Measurements from ENCODE around the gene C11orf86.

The C11orf86 gene

DNA sequence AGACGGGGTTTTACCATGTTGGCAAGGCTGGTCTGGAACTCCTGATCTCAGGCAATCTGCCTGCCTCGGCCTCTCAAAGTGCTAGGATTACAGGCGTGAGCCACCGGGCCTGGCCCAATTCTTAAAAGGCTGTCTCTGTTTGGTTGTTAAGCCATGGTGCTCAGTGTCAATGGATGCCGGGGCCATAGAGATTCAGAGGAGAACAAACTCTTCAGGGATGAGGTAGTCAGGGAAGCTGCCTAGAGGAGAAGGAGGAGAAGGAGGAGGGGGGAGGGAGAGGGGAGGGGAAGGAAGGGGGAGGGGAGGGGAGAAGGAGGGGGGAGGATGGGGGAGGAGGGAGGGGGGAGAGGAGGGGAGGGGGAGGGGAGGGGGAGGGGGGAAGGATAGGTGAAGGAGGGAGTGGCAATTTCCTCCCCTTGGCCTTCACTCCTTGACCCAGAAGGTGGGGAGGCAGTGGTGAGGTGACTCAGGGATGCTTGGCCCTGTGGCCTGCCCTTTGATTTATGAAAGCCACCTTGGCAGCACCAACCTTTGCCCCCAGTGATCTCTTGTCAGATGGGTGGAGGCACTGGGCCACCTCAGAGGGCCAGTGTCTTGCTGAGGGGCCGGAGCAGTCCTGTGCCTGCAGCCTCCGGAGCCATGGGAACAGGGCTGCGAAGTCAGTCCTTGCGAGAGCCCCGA lies at the start of gene C11orf86:
C11orf86 (plus strand) TSS at position 581 of the 681 bp plus-strand sequence; CDS start at position 640, 59 bp downstream.
- H3K4me3 ChIP-seq = no peak within 1 kb of the TSS
- H3K9me3 ChIP-seq (ENCODE audit: low read depth, low read length) = no peaks in the 10 kb centered on the region
- no peak for DNase-seq (ENCODE audit: low read depth, low spot score)
- peak within 1 kb of the TSS; percentile 70 for H3K27ac ChIP-seq
- TF ChIP-seq EZH2 (IDR thresholded peaks at IDR 0.05) = no peak
- no peak for TF ChIP-seq FOXP2 (optimal IDR thresholded peaks at IDR 0.05; ENCODE audit: control extremely low read depth, extremely low read length, insufficient read depth)
- TF ChIP-seq POLR2AphosphoS5 (IDR thresholded peaks at IDR 0.05; ENCODE audit: borderline replicate concordance, low read depth, low read length) = no peak
- H3K36me3 ChIP-seq (ENCODE audit: insufficient read depth, low read length) = no peaks in the 10 kb centered on the region
- H3K9ac ChIP-seq (ENCODE audit: insufficient read length) = peak within 1 kb of the TSS; percentile 15

GRCh38 chr11:66929753-66930152 lies 45.4 kb upstream of the C11orf86 start:
- Histone ChIP-seq H3K4me3 (no peak overlapping the region), H3K9ac (ENCODE audit: insufficient read length) (no peak overlapping the region), H3K9me3 (ENCODE audit: low read depth, low read length) (no peaks in the 10 kb centered on the region), H3K36me3 (ENCODE audit: insufficient read depth, low read length) (no peaks in the 10 kb centered on the region), H3K27ac (no peak overlapping the region)
- no peak for DNase-seq (ENCODE audit: low read depth, low spot score)
- TF ChIP-seq EZH2 (IDR thresholded peaks at IDR 0.05) (no peak), POLR2AphosphoS5 (IDR thresholded peaks at IDR 0.05; ENCODE audit: borderline replicate concordance, low read depth, low read length) (no peak), FOXP2 (optimal IDR thresholded peaks at IDR 0.05; ENCODE audit: control extremely low read depth, extremely low read length, insufficient read depth) (no peak)

DNA sequence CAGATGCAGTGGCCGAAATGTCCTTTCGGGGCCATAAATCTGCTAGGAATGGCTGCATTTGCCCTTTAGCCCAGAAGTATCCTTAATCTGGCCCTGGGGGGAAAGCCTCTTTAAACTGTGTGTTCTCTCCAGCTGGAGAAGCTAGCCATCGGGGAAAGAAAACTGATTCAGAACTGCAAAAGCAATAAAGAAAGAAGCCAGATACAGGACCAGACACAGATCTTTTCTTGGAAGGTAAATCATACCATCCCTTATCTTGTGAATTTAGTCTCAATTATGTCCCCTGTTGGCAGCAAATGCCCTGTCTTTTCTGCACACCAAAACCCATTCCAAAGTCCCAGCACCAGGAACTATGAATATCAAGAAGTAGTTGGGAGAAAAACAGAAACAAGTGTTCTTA lies 42.6 kb upstream of the C11orf86 start:
- TF ChIP-seq EZH2 (IDR thresholded peaks at IDR 0.05) = no peak
- no peak for TF ChIP-seq POLR2AphosphoS5 (IDR thresholded peaks at IDR 0.05; ENCODE audit: borderline replicate concordance, low read depth, low read length)
- no peak for TF ChIP-seq FOXP2 (optimal IDR thresholded peaks at IDR 0.05; ENCODE audit: control extremely low read depth, extremely low read length, insufficient read depth)
- H3K9me3 ChIP-seq (ENCODE audit: low read depth, low read length) = no peaks in the 10 kb centered on the region
- H3K4me3 ChIP-seq = no peak overlapping the region
- no peaks in the 10 kb centered on the region for H3K36me3 ChIP-seq (ENCODE audit: insufficient read depth, low read length)
- DNase-seq (ENCODE audit: low read depth, low spot score) = no peak
- no peak overlapping the region for H3K27ac ChIP-seq
- no peak overlapping the region for H3K9ac ChIP-seq (ENCODE audit: insufficient read length)

DNA sequence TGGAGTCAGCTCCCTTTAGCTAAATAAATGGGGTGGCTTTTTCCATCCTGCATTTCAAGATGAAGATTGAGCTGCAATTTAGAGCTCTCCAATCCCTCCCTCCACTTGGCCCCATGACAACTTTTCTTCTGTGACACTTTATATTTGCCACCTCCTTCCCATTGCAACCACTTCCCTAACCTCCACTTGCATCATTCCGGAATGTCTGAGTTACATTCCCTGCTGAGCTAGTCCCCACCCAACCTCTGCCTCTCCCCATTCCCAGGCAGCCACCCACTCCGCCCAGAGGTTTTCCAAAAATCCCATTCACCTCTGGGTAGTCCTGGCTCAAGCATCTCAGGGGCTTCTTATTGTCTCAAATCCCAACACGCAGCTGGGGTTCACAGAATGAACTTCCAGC lies 41.6 kb upstream of the C11orf86 start:
- H3K9me3 ChIP-seq (ENCODE audit: low read depth, low read length) = no peaks in the 10 kb centered on the region
- no peaks in the 10 kb centered on the region for H3K36me3 ChIP-seq (ENCODE audit: insufficient read depth, low read length)
- no peak overlapping the region for H3K27ac ChIP-seq
- H3K4me3 ChIP-seq = no peak overlapping the region
- DNase-seq (ENCODE audit: low read depth, low spot score) = no peak
- no peak for TF ChIP-seq FOXP2 (optimal IDR thresholded peaks at IDR 0.05; ENCODE audit: control extremely low read depth, extremely low read length, insufficient read depth)
- no peak overlapping the region for H3K9ac ChIP-seq (ENCODE audit: insufficient read length)

DNA sequence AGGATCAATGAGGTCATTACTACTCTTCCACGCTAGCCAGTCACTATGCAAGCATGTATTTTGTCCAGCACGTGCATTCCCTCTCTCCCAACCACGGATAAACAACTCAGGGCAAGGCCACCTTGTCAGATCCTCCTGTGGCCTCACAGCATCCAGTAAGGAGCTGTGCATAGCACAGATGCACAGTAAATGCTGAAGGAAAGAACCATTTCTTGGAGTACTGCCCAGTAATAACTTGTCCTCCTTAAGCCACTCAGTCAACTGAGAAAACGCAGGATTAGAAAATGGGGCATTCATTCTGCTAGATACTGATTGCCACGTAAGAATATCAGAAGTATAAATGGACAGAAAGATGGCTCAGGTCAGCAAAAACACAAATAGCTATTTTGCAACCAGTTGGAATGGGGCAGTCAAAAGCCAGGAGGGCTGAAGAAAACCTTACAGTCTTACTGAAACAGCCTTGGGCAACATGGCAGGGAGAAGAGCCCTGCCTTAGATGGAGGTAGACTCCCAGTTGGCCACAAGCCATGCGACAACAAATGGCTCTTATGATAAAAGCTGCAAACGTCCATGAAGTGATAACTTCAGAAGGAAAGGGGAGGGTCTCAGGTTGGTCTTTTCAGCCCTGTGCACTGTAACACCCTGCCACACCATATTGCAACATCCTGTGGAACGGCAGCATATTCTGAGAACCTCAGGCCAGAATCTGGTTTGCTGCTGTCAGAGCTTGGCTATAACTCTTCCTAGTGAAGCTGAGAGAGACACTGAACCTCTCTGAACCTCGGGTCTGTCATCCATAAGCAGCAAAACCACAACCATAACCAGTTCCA lies 39.9 kb upstream of the C11orf86 start:
- no peak overlapping the region for H3K4me3 ChIP-seq
- no peak for DNase-seq (ENCODE audit: low read depth, low spot score)
- H3K9ac ChIP-seq (ENCODE audit: insufficient read length) = no peak overlapping the region
- TF ChIP-seq FOXP2 (optimal IDR thresholded peaks at IDR 0.05; ENCODE audit: control extremely low read depth, extremely low read length, insufficient read depth) = no peak
- no peak for TF ChIP-seq POLR2AphosphoS5 (IDR thresholded peaks at IDR 0.05; ENCODE audit: borderline replicate concordance, low read depth, low read length)
- no peak for TF ChIP-seq EZH2 (IDR thresholded peaks at IDR 0.05)
- H3K27ac ChIP-seq = no peak overlapping the region
- H3K36me3 ChIP-seq (ENCODE audit: insufficient read depth, low read length) = no peaks in the 10 kb centered on the region
- H3K9me3 ChIP-seq (ENCODE audit: low read depth, low read length) = no peaks in the 10 kb centered on the region

- H3K36me3 ChIP-seq (ENCODE audit: insufficient read depth, low read length) = no peaks in the 10 kb centered on the region
- no peaks in the 10 kb centered on the region for H3K9me3 ChIP-seq (ENCODE audit: low read depth, low read length)
- H3K4me3 ChIP-seq = no peak overlapping the region
- TF ChIP-seq POLR2AphosphoS5 (IDR thresholded peaks at IDR 0.05; ENCODE audit: borderline replicate concordance, low read depth, low read length) = no peak
- no peak overlapping the region for H3K9ac ChIP-seq (ENCODE audit: insufficient read length)
- DNase-seq (ENCODE audit: low read depth, low spot score) = no peak
- no peak overlapping the region for H3K27ac ChIP-seq
Observed at GRCh38 chr11:66936311-66936711, 38.8 kb upstream of the C11orf86 start.

DNA sequence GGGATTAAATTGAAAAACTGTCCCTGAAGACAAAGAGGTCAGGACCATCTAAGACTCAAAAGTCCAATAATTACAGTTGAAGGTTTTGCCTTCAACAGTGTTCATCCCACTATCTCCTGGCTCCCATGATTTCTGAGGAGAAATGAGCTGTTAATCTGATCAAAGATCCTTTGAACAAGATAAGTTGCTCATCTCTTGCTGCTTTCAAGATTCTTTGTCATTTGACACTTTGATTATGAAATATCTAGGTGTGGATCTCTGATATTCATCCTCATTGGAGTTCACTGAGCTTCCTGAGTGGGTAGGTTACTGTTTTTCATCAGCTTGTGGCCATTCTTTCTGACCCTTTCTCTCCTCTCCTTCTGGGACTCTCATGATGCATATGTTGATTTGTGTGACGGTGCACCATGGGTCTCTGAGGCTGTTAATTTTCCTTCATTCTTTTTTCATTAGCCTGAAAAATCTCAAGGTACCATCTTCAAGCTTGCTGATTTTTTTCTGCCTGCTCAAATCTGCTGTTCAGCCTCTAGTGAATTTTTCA lies 37.8 kb upstream of the C11orf86 start:
- H3K9me3 ChIP-seq (ENCODE audit: low read depth, low read length) = no peaks in the 10 kb centered on the region
- no peak overlapping the region for H3K4me3 ChIP-seq
- H3K36me3 ChIP-seq (ENCODE audit: insufficient read depth, low read length) = no peaks in the 10 kb centered on the region
- H3K27ac ChIP-seq = no peak overlapping the region
- no peak for TF ChIP-seq FOXP2 (optimal IDR thresholded peaks at IDR 0.05; ENCODE audit: control extremely low read depth, extremely low read length, insufficient read depth)
- no peak for TF ChIP-seq EZH2 (IDR thresholded peaks at IDR 0.05)
- no peak for TF ChIP-seq POLR2AphosphoS5 (IDR thresholded peaks at IDR 0.05; ENCODE audit: borderline replicate concordance, low read depth, low read length)
- H3K9ac ChIP-seq (ENCODE audit: insufficient read length) = no peak overlapping the region
- no peak for DNase-seq (ENCODE audit: low read depth, low spot score)

DNA sequence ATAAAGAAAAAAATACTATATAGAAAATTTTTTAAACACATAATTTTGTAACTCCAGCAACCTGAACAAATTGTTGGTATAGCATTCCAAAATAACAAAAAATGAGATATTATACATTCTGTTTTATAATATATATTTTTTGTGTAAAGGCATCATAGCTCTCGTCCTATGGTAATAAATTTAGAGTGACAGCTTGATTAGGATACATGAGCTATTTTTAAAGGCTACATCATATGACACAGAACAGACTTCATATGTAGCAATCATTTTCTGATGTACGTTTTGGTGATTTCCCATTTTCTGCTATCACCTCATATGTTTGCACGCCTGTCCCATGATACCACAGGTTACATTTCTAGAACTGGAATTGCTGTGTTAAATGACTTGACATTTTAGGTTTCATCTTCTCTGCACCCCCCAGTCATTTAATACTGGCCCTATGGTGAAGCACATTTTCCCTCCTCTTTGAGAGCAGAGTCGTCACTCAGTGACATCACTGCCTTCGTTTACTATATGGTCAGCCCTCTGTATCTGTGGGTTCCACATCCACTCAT lies 36.4 kb upstream of the C11orf86 start:
- H3K9me3 ChIP-seq (ENCODE audit: low read depth, low read length) = no peaks in the 10 kb centered on the region
- H3K4me3 ChIP-seq = no peak overlapping the region
- no peak overlapping the region for H3K27ac ChIP-seq
- TF ChIP-seq POLR2AphosphoS5 (IDR thresholded peaks at IDR 0.05; ENCODE audit: borderline replicate concordance, low read depth, low read length) (no peak), FOXP2 (optimal IDR thresholded peaks at IDR 0.05; ENCODE audit: control extremely low read depth, extremely low read length, insufficient read depth) (no peak), EZH2 (IDR thresholded peaks at IDR 0.05) (no peak)
- no peaks in the 10 kb centered on the region for H3K36me3 ChIP-seq (ENCODE audit: insufficient read depth, low read length)
- no peak overlapping the region for H3K9ac ChIP-seq (ENCODE audit: insufficient read length)
- no peak for DNase-seq (ENCODE audit: low read depth, low spot score)

Data from SK-N-MC (cell line).